OCI-LY7 (cell line): ENCODE results near the gene CFAP74.

ENCODE experiments used
- EZH2phosphoT487 ChIP-seq: fragments of 200-600 bp; sonication (generic); IDR thresholded peaks from 2 replicates; pipeline ENCODE4 v1.6.1; 2018; ENCODE audit warnings: low read depth, borderline replicate concordance, mild to moderate bottlenecking, mixed run types, antibody characterized with exemption, low read length, moderate library complexity, mixed read lengths
- TF ChIP-seq, protein P1 (sequence below): fragments of 200-600 bp; sonication (generic); conservative IDR thresholded peaks from 2 replicates; pipeline ENCODE4 v1.5.1; 2014; ENCODE audit warnings: mild to moderate bottlenecking, antibody characterized with exemption, low read length, moderate library complexity, mixed read lengths

DNA sequence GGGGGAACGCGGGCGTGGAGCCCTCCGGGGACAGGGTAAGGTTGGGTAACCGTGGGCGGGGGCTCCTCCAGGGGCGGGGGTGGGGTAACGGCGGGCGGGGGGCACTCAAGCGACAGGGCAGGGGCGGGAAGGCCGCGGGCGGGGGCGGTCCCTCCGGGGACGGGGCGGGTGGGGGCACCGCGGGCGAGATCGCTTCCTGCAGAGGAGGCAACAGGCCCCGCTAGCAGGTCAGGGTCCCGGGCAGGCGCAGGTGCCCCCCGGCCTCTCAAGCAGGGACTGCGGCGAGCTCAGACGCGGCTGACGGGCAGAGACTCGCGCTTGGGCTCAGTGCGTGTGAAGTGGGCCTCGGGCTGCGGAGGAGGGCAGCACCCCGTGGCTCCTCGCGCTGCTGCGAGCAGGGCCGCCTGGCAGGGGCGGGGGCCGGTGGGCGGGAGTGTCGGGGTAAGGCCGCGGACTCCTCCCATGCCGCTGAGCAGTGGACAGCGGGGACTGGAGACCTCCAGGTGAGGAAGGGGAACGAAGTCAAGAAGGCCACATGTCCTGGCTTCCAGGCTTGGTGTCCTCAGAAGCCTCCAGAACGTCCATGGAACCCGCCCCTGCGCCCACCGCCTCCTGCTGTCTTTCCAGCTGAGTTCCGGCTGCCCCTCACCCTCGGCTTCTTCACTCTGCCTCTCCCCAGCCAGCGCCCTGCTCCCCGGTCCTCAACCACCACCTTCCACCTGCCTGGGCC, 112.1 kb downstream of the CFAP74 start:
- TF ChIP-seq, protein P1, sequence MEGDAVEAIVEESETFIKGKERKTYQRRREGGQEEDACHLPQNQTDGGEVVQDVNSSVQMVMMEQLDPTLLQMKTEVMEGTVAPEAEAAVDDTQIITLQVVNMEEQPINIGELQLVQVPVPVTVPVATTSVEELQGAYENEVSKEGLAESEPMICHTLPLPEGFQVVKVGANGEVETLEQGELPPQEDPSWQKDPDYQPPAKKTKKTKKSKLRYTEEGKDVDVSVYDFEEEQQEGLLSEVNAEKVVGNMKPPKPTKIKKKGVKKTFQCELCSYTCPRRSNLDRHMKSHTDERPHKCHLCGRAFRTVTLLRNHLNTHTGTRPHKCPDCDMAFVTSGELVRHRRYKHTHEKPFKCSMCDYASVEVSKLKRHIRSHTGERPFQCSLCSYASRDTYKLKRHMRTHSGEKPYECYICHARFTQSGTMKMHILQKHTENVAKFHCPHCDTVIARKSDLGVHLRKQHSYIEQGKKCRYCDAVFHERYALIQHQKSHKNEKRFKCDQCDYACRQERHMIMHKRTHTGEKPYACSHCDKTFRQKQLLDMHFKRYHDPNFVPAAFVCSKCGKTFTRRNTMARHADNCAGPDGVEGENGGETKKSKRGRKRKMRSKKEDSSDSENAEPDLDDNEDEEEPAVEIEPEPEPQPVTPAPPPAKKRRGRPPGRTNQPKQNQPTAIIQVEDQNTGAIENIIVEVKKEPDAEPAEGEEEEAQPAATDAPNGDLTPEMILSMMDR, result no peak
- no peak for TF ChIP-seq EZH2phosphoT487
